NCI-H1694 treated with DMSO at 0.1 percent for 48 hours (cell line): Measurements from ENCODE around the gene EDC3.
A peak's percentile ranks its signal among the peaks of the same experiment; 100 is the strongest.
"Not testable (repeated sequence)": the region's sequence is repeated elsewhere in the genome, so short reads cannot be mapped to it uniquely, and the experiment has no call there.

Experiments
- DNase-seq: peaks from one replicate; lab custom pipeline; 2025; lab: John Stamatoyannopoulos, UW

Gene EDC3

GRCh38 chr15:74608786-74609185 lies 87.0 kb downstream of the EDC3 start:
- DNase-seq = no peak

- no peak for DNase-seq
These were observed 90.1 kb downstream of the EDC3 start for GRCh38 chr15:74605795-74606150.

- no peak for DNase-seq
These were observed 90.6 kb downstream of the EDC3 start for GRCh38 chr15:74604983-74605794.

- no peak for DNase-seq
These were observed 91.8 kb downstream of the EDC3 start for GRCh38 chr15:74603789-74604705.

GRCh38 chr15:74603026-74603788 lies 92.6 kb downstream of the EDC3 start:
- DNase-seq = no peak

GRCh38 chr15:74599156-74599555 lies 96.7 kb downstream of the EDC3 start:
- DNase-seq = no peak

- DNase-seq = peak; percentile 38
These were observed 97.5 kb downstream of the EDC3 start for GRCh38 chr15:74598126-74598842.

GRCh38 chr15:74597146-74597705 lies 98.6 kb downstream of the EDC3 start:
- not testable (repeated sequence) for DNase-seq

- DNase-seq = not testable (repeated sequence)
These were observed 99.1 kb downstream of the EDC3 start for GRCh38 chr15:74596736-74597135.

GRCh38 chr15:74595271-74595670 lies 100.6 kb downstream of the EDC3 start:
- DNase-seq = no peak

- no peak for DNase-seq
These were observed 101.4 kb downstream of the EDC3 start for GRCh38 chr15:74594455-74594854.

GRCh38 chr15:74593122-74593521 lies 102.7 kb downstream of the EDC3 start:
- DNase-seq = no peak

- DNase-seq = no peak
These were observed 103.6 kb downstream of the EDC3 start for GRCh38 chr15:74592222-74592621.

- no peak for DNase-seq
These were observed 106.0 kb downstream of the EDC3 start for GRCh38 chr15:74589826-74590225.

- DNase-seq = no peak
These were observed 110.0 kb downstream of the EDC3 start for GRCh38 chr15:74585857-74586256.

GRCh38 chr15:74585191-74585590 lies 110.6 kb downstream of the EDC3 start:
- DNase-seq = no peak

- no peak for DNase-seq
These were observed 111.0 kb downstream of the EDC3 start for GRCh38 chr15:74584779-74585178.

GRCh38 chr15:74584204-74584603 lies 111.6 kb downstream of the EDC3 start:
- no peak for DNase-seq
